Measurements from ENCODE around the gene SCGB3A2. TPM values are rescaled to one million over a fixed set of nuclear protein-coding genes. Genes with fewer than 3 reads are reported as not detected.

Gene SCGB3A2
- total RNA-seq, 6 experiments from 2014 or later = not detected

DNA sequence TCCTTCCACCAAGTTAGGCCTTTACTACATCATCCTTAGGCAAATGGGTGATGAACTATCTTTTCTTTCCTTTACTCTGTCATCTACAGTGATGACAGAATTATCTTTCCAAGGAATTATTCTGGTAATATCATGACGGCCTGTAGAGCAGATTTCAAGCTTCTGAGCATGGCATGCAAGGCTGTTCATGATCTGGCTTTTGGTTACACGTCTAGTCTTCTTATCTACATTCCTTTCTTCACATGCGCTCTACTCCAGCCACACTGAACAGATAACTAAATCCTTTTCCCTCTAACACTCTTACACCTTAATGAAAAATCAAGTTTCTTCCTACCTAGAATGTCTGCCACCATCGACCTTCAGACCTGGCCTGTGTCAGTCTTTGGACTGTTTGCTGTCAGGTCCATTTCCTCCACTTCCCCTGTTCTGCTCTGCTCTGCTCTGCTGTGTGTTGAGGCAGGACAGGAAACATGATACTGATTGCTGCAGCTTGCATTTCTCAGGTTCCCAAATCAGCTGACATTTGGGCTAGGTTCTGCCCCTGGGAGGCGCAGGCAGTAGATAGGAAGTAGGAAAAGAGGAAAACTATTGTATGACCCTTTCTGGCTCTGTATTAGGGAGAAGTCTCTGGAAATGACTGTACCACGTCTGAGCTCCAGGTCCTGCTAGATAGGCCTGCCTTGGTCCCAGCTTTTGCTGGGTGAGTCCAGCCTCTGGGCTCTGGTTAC is 4.2 kb downstream of the SCGB3A2 start:
- intact Hi-C loops (cut with DNase I) = loop anchor here in 1 of 2 donors (10.0 kb wide), 1 partner anchor 52 kb away; no protein-coding TSS in a partner anchor

DNA sequence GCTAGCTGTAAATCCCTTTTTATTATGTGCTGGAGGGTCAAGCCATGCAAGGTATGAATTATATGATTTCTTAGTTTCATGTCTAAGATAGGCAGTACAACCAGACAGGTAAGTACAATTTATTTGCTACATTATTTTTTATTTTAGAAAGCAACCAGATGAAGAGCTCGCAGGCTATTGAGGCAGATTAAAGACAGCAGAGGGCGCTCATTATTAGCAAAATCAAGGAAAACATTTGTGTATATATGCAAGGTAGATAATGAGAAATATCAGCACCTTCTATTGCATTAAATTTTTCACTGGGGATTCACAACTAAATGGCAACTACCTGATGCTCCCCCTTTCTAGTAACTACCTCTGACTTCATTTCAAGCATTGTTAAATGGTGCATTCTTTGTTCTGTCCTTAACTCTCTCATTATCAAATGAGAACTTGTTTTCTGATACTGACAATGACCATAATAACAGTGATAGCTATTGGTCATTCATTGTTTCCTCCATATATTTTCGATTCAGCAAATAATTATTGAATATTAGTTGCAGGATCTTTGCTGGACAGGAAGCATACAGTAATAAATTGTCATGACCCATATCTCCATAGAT is 8.6 kb downstream of the SCGB3A2 start:
- DNase-seq = no peak
- ATAC-seq = peak; percentile 57 to 71 (median 65)
- TF ChIP-seq, protein P1, sequence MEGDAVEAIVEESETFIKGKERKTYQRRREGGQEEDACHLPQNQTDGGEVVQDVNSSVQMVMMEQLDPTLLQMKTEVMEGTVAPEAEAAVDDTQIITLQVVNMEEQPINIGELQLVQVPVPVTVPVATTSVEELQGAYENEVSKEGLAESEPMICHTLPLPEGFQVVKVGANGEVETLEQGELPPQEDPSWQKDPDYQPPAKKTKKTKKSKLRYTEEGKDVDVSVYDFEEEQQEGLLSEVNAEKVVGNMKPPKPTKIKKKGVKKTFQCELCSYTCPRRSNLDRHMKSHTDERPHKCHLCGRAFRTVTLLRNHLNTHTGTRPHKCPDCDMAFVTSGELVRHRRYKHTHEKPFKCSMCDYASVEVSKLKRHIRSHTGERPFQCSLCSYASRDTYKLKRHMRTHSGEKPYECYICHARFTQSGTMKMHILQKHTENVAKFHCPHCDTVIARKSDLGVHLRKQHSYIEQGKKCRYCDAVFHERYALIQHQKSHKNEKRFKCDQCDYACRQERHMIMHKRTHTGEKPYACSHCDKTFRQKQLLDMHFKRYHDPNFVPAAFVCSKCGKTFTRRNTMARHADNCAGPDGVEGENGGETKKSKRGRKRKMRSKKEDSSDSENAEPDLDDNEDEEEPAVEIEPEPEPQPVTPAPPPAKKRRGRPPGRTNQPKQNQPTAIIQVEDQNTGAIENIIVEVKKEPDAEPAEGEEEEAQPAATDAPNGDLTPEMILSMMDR (IDR thresholded peaks at IDR 0.05) = peak; percentile 66 to 75 (median 72)
- no peak for TF ChIP-seq POLR2A (IDR thresholded peaks at IDR 0.05)
- WGBS (ENCODE audit: insufficient coverage, low coverage, low lambda C conversion rate, missing lambda C conversion rate) = 6% methylated on average over 3 of the region's 3 CpGs
- Histone ChIP-seq H3K36me3 (no peaks in the 10 kb centered on the region), H3K9me3 (no peaks in the 10 kb centered on the region), H3K4me1 (no peaks in the 10 kb centered on the region), H3K27ac (no peak overlapping the region), H3K4me3 (no peak overlapping the region), H3K27me3 (no peaks in the 10 kb centered on the region)
- intact Hi-C loops (cut with DNase I) = loop anchor here (5.0 to 10.0 kb wide), 2 partner anchors 48 to 50 kb away; no protein-coding TSS in a partner anchor

More for the DNA sequence above, 4.2 kb downstream of the SCGB3A2 start:
- no peaks in the 10 kb centered on the region for H3K4me1 ChIP-seq
- 47% methylated on average over 5 of the region's 6 CpGs for WGBS (ENCODE audit: insufficient coverage, low coverage, low lambda C conversion rate, missing lambda C conversion rate)
- no peaks in the 10 kb centered on the region for H3K27me3 ChIP-seq
- DNase-seq (no peak), ATAC-seq (peak in 2 of 4 donors; percentile 23 to 48)
- no peaks in the 10 kb centered on the region for H3K36me3 ChIP-seq
- H3K27ac ChIP-seq = no peak overlapping the region
- no peak overlapping the region for H3K4me3 ChIP-seq
- TF ChIP-seq, protein P1 (IDR thresholded peaks at IDR 0.05) = no peak
- no peak for TF ChIP-seq POLR2A (IDR thresholded peaks at IDR 0.05)
- H3K9me3 ChIP-seq = no peaks in the 10 kb centered on the region

DNA sequence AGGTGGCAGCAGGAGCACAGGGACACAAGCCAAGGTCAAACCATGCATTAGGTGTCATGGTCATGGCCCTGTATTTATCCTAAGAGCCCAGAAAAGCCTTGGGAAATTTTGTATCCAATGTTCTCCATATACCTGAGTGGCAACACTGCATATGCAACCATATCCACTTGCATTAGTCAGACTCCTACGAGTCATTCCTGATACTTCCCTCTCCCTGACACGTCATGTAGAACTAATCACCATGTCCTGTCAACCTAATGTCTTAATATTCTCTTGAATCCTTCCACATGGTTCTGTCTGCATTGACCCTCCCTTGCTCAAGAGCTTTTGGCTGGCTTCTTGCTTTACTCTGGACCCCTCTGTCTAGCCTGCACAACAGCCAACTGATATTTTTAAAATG is 9.4 kb downstream of the SCGB3A2 start:
- TF ChIP-seq POLR2A (IDR thresholded peaks at IDR 0.05) = no peak
- TF ChIP-seq, protein P1 (IDR thresholded peaks at IDR 0.05) = no peak
- no peak for DNase-seq
- 67% methylated on average over 2 of the region's 2 CpGs for WGBS (ENCODE audit: insufficient coverage, low coverage, low lambda C conversion rate, missing lambda C conversion rate)
- H3K27me3 ChIP-seq = no peaks in the 10 kb centered on the region
- no peak overlapping the region for H3K4me3 ChIP-seq
- intact Hi-C loops (cut with DNase I) = loop anchor here (5.0 to 10.0 kb wide), 2 partner anchors 47 to 49 kb away; no protein-coding TSS in a partner anchor
- no peak for ATAC-seq
- no peak overlapping the region for H3K27ac ChIP-seq
- H3K4me1 ChIP-seq = no peaks in the 10 kb centered on the region
- no peaks in the 10 kb centered on the region for H3K36me3 ChIP-seq
- no peaks in the 10 kb centered on the region for H3K9me3 ChIP-seq

DNA sequence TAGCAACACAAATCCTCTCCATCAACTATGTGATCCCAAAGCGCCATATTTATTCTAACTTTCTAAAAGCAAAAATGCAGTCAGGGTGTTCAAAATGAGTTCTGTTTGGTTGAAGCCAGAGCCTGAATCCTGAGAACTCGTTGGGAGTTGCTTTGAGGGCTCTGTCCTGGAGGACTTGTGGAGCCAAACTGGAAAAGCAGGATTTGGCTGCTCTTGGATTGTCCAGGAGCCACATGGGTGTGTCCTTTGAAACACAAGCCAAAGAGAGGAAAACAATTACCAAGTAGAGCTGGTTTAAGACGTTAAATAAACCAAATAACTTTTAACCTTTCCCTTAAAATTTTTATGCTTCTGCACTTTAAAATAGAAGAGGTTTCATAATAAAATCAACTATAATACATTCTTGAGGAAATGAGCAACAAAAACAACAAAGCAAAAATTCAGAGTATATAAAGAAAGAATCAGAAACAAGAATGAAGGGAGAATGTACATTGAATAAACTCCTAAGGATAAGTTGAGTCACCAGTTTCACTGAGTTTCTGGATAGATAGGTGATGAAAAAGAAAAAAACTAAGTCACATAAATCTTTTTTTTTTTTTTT is 14.3 kb downstream of the SCGB3A2 start:
- no peaks in the 10 kb centered on the region for H3K36me3 ChIP-seq
- H3K27me3 ChIP-seq = no peaks in the 10 kb centered on the region
- DNase-seq (no peak), ATAC-seq (no peak)
- 53% methylated on average over 3 of the region's 3 CpGs for WGBS (ENCODE audit: insufficient coverage, low coverage, low lambda C conversion rate, missing lambda C conversion rate)
- intact Hi-C loops (cut with DNase I) = no loop called here
- no peak overlapping the region for H3K4me3 ChIP-seq
- H3K9me3 ChIP-seq = no peaks in the 10 kb centered on the region
- H3K4me1 ChIP-seq = no peaks in the 10 kb centered on the region
- no peak overlapping the region for H3K27ac ChIP-seq
- TF ChIP-seq, protein P1 (IDR thresholded peaks at IDR 0.05) = no peak
- TF ChIP-seq POLR2A (IDR thresholded peaks at IDR 0.05) = no peak

Measured in right lobe of liver (tissue), 6 donors.